Thymus (tissue), 11 donors: Measurements from ENCODE around the gene NME7. TPM values are rescaled to one million over a fixed set of nuclear protein-coding genes. Genes with fewer than 3 reads are reported as not detected.

Experiments used
- DNase-seq, 9 donors: peaks; one replicate each; pipeline ENCODE4 v3.0.0-alpha.2; 2013; ENCODE audit warnings: low spot score in 9 of 9, low read depth in 6 of 9, missing footprints in 1 of 9
- H3K27ac ChIP-seq, 2 donors: one replicate each; pipeline ENCODE4 v1.5.1; 2013; ENCODE audit warnings: control low read depth in 1 of 2, low read depth in 1 of 2, low read length in 1 of 2, mild to moderate bottlenecking in 1 of 2, moderate library complexity in 1 of 2
- H3K27me3 ChIP-seq, 2 donors: one replicate each; pipeline ENCODE4 v1.5.1; 2013; ENCODE audit warnings: low read length in 1 of 2; ENCODE audit not compliant: control insufficient read depth in 2 of 2, insufficient read depth in 1 of 2
- H3K36me3 ChIP-seq, 2 donors: one replicate each; pipeline ENCODE4 v1.5.1; 2013; ENCODE audit warnings: low read length in 1 of 2, mild to moderate bottlenecking in 1 of 2, moderate library complexity in 1 of 2; ENCODE audit not compliant: control insufficient read depth in 2 of 2, insufficient read depth in 2 of 2
- H3K4me1 ChIP-seq, 2 donors: one replicate each; pipeline ENCODE4 v1.5.1; 2013; ENCODE audit warnings: low read length in 2 of 2; ENCODE audit not compliant: control insufficient read depth in 2 of 2, insufficient read depth in 2 of 2
- H3K4me3 ChIP-seq, 2 donors: one replicate each; pipeline ENCODE4 v1.5.1; 2013; ENCODE audit warnings: low read length in 2 of 2, control low read depth in 1 of 2, mild to moderate bottlenecking in 1 of 2
- H3K9me3 ChIP-seq, 2 donors: one replicate each; pipeline ENCODE4 v1.5.1; 2013; ENCODE audit warnings: low read length in 1 of 2, mild to moderate bottlenecking in 1 of 2; ENCODE audit not compliant: control insufficient read depth in 2 of 2, insufficient read depth in 1 of 2
- WGBS: extraction: QIAGEN DNeasy Blood & Tissue Kit; methylation state at CpG from one replicate; pipeline ENCODE4 v1.1.7; 2013; 5-methylcytosine and 5-hydroxymethylcytosine counted together
- polyA plus RNA-seq: library from polyadenylated mRNA; stranded (reverse); fragments of 200-250 nt; gene quantifications from one replicate; pipeline ENCODE4 v1.2.3, GENCODE V29; 2013
- total RNA-seq: library from RNA; stranded (reverse); fragments of 120-200 nt; gene quantifications from one replicate; pipeline ENCODE4 v1.2.4, GENCODE V29; 2013
- donor health status: healthy.

The NME7 gene
- total and polyA plus RNA-seq, 2 donors, result 14.9 to 16.1 TPM

DNA sequence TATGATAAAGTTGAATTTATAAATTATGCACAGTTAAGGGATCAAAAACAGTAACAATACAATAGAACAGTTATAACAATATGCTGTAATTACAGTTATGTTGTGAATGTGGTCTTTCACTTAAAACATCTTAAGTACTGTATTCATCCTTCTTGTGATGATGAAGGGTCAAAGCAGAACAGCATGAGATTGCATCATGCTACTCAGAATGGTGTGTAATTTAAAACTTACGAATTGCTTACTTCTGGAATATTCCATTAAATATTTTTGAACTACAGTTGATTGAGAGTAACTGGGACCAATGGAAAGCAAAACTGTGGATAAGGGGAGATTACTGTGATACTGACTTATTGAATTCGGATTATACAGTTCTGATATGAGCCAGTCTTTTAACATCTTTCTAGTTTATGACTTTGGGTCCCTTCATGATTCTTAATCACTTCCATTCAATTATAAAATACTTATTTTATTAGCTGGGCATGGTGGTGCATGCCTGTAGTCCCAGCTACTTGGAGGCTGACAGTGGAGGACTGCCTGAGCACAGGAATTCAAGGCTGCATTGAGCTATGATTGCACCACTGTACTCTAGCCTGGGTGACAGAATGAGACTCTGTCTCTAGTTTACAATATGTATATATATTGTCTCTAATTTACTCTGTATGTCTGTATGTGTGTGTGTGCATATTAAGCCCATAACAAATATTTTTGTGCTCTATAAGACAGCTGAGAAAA, 217.9 kb downstream of the NME7 start:
- Histone ChIP-seq H3K27ac (no peak overlapping the region), H3K4me3 (no peak overlapping the region), H3K9me3 (no peaks in the 10 kb centered on the region), H3K4me1 (no peaks in the 10 kb centered on the region), H3K27me3 (no peaks in the 10 kb centered on the region), H3K36me3 (no peaks in the 10 kb centered on the region)
- 94% methylated on average over 2 of the region's 2 CpGs for WGBS
- no peak for DNase-seq

DNA sequence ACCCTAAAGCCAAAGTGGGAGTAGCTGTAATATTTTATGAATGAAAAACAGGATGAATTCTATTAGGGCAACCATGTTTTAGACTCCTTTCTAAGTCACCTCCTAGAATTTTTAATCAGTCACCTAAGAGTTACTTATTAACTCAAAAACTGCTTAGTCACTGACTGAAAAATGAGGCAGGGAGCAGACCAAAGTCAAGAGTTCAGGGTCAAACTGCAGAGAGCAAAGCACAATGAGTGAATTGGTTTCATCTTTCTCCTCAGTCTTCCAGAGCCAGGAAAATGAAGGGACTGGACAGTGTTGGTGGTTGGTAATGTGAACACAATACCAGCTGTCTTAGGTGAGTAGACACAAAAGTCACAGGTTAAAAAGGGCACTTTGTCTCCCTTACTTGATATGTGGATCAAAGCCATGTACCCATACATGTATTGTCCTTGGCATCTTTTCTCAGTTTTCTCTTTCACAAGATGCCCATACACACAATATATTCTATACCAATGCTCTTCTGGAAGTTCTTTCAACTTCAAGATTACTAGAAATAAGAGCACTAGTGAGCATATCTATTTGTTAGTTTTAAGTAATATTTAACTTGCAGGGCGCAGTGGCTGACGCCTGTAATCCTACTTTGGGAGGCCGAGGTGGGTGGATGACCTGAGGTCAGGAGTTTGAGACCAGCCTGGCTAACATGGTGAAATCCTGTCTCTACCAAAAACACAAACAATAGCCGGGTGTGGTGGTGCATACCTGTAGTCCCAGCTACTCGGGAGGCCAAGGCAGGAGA, 218.9 kb downstream of the NME7 start:
- H3K4me3 ChIP-seq, result no peak overlapping the region
- H3K27me3 ChIP-seq, result no peaks in the 10 kb centered on the region
- no peaks in the 10 kb centered on the region for H3K36me3 ChIP-seq
- DNase-seq, result no peak
- no peak overlapping the region for H3K27ac ChIP-seq
- no peaks in the 10 kb centered on the region for H3K9me3 ChIP-seq
- 88% methylated on average over 5 of the region's 5 CpGs for WGBS
- H3K4me1 ChIP-seq, result no peaks in the 10 kb centered on the region

DNA sequence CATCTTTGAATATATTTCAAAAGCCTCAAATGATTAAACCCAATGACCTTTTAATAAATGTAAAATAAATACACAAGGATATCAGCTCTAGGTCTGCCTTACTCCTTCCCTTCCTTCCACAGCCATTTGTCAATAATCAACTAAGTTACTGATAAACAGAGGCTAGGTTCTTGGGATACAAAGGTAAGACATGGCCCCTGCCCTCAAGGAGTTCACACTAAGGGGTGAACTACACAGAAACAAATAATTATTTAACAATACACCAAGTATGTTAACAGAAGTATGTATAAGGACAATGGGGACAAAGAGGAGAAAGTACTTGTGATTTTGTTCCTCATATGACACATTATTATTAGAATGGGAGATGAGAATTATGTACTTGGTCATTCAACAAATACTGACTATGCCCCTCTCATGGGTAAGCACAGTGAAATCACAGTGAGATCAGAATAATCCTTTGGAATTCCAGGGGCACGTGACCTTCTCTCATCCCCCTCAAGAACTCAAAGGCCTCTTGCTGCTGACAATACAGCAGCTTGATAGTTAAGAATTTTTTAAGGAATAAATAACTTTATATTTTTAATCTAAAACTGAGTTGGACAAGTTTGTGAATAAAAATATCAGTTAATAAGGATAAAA, 220.9 kb downstream of the NME7 start:
- H3K27me3 ChIP-seq, result no peaks in the 10 kb centered on the region
- no peak for DNase-seq
- H3K4me1 ChIP-seq, result no peaks in the 10 kb centered on the region
- H3K36me3 ChIP-seq, result no peaks in the 10 kb centered on the region
- H3K27ac ChIP-seq, result no peak overlapping the region
- 98% methylated on average over 1 of the region's 1 CpG for whole genome bisulfite sequencing
- H3K4me3 ChIP-seq, result no peak overlapping the region
- no peaks in the 10 kb centered on the region for H3K9me3 ChIP-seq

DNA sequence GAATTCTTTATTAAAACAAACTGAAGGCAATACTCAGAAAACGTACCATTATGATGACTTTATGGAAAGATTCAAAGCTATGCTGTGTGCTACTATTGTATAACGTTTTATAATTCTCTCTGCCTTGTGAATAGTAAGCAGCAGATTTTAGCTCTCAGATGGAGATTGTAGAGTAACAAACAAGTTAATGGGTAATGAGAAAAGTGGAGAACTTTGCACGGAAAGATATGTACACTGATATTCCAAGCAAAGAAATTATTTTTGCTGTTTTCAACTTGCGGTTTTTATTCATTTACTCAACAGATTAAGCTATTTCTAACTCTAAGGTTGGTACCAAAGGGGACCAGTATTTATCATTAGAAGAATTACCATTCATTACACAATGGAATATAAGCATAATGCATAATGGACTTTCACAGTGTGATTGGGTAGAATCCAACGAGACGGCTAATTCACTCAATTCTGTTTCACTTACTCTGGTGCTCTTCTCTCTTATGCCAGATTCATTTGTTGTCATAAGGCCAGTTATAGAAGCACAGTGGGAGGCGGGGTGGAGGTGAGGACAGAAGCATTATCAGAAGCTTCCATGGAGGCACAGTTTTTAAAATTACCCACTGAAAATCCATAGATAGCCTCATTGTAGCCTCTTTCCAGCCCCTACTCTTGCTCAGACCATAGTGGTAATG, 222.5 kb downstream of the NME7 start:
- H3K9me3 ChIP-seq, result no peaks in the 10 kb centered on the region
- H3K27ac ChIP-seq, result no peak overlapping the region
- no peak for DNase-seq
- 97% methylated on average over 7 of the region's 7 CpGs for WGBS
- H3K27me3 ChIP-seq, result no peaks in the 10 kb centered on the region
- H3K36me3 ChIP-seq, result no peaks in the 10 kb centered on the region
- no peaks in the 10 kb centered on the region for H3K4me1 ChIP-seq
- no peak overlapping the region for H3K4me3 ChIP-seq

DNA sequence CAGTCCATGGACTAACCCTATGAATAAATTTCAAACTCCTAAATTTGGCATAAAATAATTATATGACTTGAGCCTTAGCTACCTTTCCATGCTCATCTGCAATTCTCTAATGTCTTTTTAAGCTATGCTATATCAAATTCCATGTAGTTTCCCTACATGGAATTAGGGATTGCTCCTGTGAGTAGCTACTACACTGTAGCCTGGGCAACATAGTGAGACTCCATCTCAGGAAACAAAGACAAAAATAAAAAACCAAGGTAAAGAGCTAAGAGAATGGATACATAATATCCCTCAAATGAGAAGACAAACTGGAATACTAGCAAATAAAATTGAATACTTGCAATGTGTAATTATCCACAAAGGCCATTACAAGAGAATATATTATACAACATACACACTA, 223.6 kb downstream of the NME7 start:
- DNase-seq, result no peak

DNA sequence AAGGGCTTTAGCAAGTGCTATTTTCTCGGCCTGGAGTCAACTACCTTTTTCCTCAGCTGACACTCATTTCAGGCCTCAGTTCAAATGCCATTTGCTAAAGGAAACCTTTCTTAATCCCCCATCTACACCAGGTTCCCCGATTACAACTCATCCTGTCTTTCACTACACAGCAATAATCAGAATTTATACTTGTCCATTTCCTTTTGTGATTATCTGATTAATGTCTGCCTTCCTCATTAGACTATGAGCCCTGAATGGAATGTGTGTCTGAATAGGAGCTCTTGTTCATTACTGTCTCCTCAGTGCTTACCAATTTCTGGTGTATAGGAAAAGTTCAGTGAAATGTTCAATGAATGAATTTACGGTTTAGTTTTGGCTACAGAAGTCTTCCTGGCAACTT, 224.3 kb downstream of the NME7 start:
- H3K4me3 ChIP-seq, result no peak overlapping the region
- H3K27ac ChIP-seq, result no peak overlapping the region
- no peak for DNase-seq
- WGBS, result 96% methylated on average over 3 of the region's 3 CpGs
- H3K4me1 ChIP-seq, result no peaks in the 10 kb centered on the region
- H3K27me3 ChIP-seq, result no peaks in the 10 kb centered on the region
- no peaks in the 10 kb centered on the region for H3K36me3 ChIP-seq
- no peaks in the 10 kb centered on the region for H3K9me3 ChIP-seq

More for the DNA sequence above, 223.6 kb downstream of the NME7 start:
- no peak overlapping the region for H3K4me3 ChIP-seq
- H3K4me1 ChIP-seq, result no peaks in the 10 kb centered on the region
- no peaks in the 10 kb centered on the region for H3K9me3 ChIP-seq
- H3K27ac ChIP-seq, result no peak overlapping the region
- H3K27me3 ChIP-seq, result no peaks in the 10 kb centered on the region
- H3K36me3 ChIP-seq, result no peaks in the 10 kb centered on the region

DNA sequence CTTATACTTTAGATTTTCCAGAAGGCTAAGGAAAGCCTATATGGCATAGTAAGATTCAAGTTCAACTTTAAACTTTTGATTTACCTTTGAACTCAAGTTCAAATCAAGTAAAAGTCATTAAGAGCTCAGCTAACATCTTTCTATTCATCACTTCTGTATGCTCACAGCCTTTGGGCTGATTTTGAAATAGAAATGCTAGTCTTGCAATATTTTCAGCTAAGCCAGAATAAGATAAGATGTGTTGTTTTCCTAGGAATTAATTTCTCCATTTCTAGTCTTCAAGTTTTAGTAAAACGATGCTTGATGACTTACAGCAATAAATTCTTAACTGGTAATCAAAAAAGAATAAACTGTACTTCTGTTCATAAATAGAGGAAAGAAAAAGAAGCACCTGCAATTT, 225.5 kb downstream of the NME7 start:
- H3K4me3 ChIP-seq, result no peak overlapping the region
- DNase-seq, result no peak
- WGBS, result 38% methylated on average over 1 of the region's 1 CpG
- no peaks in the 10 kb centered on the region for H3K27me3 ChIP-seq
- no peaks in the 10 kb centered on the region for H3K4me1 ChIP-seq
- no peaks in the 10 kb centered on the region for H3K36me3 ChIP-seq
- no peak overlapping the region for H3K27ac ChIP-seq
- no peaks in the 10 kb centered on the region for H3K9me3 ChIP-seq

DNA sequence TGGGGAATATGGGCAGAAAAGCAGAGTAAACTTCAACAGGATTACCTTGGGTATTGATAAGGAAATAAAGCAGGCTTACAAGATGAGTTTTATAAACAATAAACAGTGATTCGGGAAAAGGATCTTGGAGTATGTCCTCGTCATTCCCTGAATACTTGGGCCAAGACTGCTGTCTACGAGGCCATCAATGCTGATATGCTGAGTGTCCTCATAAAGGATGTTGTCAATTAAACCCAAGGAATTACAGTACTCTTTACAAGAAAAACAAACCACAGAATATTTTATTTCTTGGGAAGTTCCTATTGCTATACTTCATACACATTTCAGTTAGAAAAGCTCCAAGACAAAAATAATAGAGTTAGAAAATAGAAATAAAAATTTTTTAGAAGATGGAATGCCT, 226.2 kb downstream of the NME7 start:
- no peak overlapping the region for H3K27ac ChIP-seq
- no peaks in the 10 kb centered on the region for H3K27me3 ChIP-seq
- DNase-seq, result no peak
- no peaks in the 10 kb centered on the region for H3K9me3 ChIP-seq
- no peak overlapping the region for H3K4me3 ChIP-seq
- no peaks in the 10 kb centered on the region for H3K36me3 ChIP-seq
- 94% methylated on average over 3 of the region's 3 CpGs for WGBS
- no peaks in the 10 kb centered on the region for H3K4me1 ChIP-seq
